Esophagus squamous epithelium (tissue), 4 donors: ENCODE data around the gene ADAM22.

Source experiments
- CTCF ChIP-seq, 6 experiments: fragments of 450-650 bp in 4 of 6; fragments of 200-600 bp in 2 of 6; sonication (generic) in 2 of 6; IDR thresholded peaks; one replicate each; pipeline ENCODE4 v1.5.1; 2016 to 2019; ENCODE audit warnings: antibody characterized with exemption in 6 of 6, mild to moderate bottlenecking in 4 of 6, moderate library complexity in 4 of 6
- POLR2A ChIP-seq, 4 donors: fragments of 450-650 bp; IDR thresholded peaks; one replicate each; pipeline ENCODE4 v1.6.1; 2017; ENCODE audit warnings: antibody characterized with exemption in 4 of 4, mild to moderate bottlenecking in 4 of 4, moderate library complexity in 3 of 4

GRCh38 chr7:88202799-88203198 is 268.7 kb downstream of the ADAM22 start:
- TF ChIP-seq CTCF (IDR thresholded peaks at IDR 0.05) (no peak), POLR2A (IDR thresholded peaks at IDR 0.05) (no peak)
